Stimulated activated memory B cell treated with anti-CD40 and anti-IgM and Interleukin-4, amounts not matched to agents 10 μg/mL and 1 μg/mL and 100 μg/mL, for 72 hours (primary cell): Measurements from ENCODE around the gene PRDM8.
"Not testable (repeated sequence)": the region's sequence is repeated elsewhere in the genome, so short reads cannot be mapped to it uniquely, and the experiment has no call there.

Experiments
- ATAC-seq: fragments of 150-1000 bp; cut with Tn5 transposase; 2 replicates; pipeline ENCODE4 v1.10.0; 2021
- H3K27ac Mint-ChIP-seq: one replicate; pipeline ENCODE4 v1.8.0; 2022; ENCODE audit warnings: mild to moderate bottlenecking, mixed read lengths
- H3K27me3 Mint-ChIP-seq: one replicate; pipeline ENCODE4 v1.8.0; 2022; ENCODE audit warnings: mixed read lengths
- H3K36me3 Mint-ChIP-seq: one replicate; pipeline ENCODE4 v1.8.0; 2022; ENCODE audit warnings: mixed read lengths
- H3K4me1 Mint-ChIP-seq: one replicate; pipeline ENCODE4 v1.8.0; 2022; ENCODE audit warnings: mixed read lengths
- H3K4me3 Mint-ChIP-seq: one replicate; pipeline ENCODE4 v1.8.0; 2022; ENCODE audit warnings: mild to moderate bottlenecking, moderate library complexity, mixed read lengths
- H3K9me3 Mint-ChIP-seq: one replicate; pipeline ENCODE4 v1.8.0; 2022; ENCODE audit warnings: mixed read lengths

PRDM8 gene

DNA sequence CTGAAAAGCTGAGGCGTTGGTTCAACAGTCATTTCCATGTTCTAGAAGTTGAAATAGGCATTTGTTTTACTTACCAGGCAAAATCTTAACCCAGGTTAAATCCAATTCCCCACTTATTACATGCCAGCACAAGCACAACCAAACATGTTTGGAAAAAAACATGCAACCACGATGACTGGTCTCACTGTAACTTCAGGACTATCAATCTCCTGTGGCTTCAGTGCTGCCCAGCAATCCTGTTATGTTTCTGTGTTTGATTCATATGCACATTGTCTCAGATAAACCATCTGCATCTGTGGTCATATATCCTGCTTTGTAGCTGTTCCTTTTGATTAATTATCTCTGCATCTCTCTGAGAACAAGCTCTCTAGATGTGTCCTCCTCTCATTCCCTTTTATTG is 28.3 kb downstream of the PRDM8 start:
- H3K36me3 Mint-ChIP-seq = no peaks in the 10 kb centered on the region
- H3K4me3 Mint-ChIP-seq = no peak overlapping the region
- no peaks in the 10 kb centered on the region for H3K27me3 Mint-ChIP-seq
- H3K27ac Mint-ChIP-seq = no peak overlapping the region
- H3K4me1 Mint-ChIP-seq = peaks cover 20% of the 10 kb centered on the region
- no peak for ATAC-seq
- no peaks in the 10 kb centered on the region for H3K9me3 Mint-ChIP-seq

DNA sequence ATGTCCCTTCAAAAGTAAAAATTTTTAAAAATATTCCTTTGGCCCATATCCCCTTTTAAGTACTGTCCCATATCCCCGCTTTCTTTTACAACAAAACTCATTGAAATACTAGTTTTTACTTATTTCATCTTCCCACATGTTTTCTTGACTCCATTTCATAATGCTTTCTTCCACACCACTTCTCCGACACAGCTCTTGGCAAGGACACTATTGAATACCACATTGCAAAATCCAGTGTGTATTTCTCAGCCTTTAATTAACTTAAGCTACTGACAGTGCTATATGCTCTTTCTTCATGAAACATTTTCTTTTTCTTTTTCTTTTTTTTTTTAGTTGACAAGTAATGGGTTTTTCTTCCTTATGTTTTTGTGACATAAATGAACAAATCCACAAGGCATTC is 28.8 kb downstream of the PRDM8 start:
- no peaks in the 10 kb centered on the region for H3K9me3 Mint-ChIP-seq
- H3K36me3 Mint-ChIP-seq = no peaks in the 10 kb centered on the region
- ATAC-seq = no peak
- H3K4me3 Mint-ChIP-seq = no peak overlapping the region
- H3K27me3 Mint-ChIP-seq = no peaks in the 10 kb centered on the region
- H3K27ac Mint-ChIP-seq = no peak overlapping the region
- peaks cover 22% of the 10 kb centered on the region for H3K4me1 Mint-ChIP-seq

DNA sequence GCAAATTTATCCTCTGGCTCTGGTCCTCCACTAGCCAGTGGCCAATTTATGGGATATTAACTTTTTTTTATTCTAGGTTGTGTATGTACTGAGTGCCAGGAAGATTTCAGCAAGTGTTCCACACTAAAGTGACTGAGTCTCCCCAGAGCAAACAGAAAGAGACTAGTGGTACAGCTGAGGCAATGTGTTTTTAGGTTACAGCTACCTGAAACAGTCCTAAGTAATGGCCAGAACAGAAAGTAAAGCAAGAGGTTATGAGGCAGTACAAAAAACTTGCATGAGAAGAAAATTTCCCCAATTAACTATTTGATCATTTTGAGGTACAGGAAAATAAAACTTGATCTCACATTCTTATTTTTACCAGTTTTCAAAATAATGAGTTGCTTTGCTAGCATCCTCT is 31.2 kb downstream of the PRDM8 start:
- Mint-ChIP-seq H3K4me1 (peaks cover 22% of the 10 kb centered on the region), H3K36me3 (no peaks in the 10 kb centered on the region), H3K27ac (no peak overlapping the region), H3K9me3 (no peaks in the 10 kb centered on the region), H3K27me3 (peaks cover 4% of the 10 kb centered on the region), H3K4me3 (no peak overlapping the region)
- ATAC-seq = no peak

DNA sequence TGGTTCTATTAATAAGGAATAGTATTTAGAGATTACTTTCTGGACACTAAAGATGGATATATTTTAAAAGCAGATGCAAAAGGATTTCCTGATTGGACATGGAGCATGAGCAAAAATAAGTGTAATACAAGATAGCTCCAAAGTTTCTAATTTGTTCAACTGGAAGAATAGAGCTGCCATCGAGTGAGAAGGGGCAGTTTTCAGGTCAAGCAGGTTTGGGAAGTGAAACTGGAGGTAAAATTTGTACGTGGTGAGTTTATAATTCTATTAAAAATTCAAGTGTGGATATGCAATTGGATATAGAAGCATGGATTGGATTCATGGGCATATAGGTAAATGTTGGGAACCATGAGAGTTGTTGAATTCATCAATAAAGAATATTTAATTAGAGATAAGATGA is 31.8 kb downstream of the PRDM8 start:
- Mint-ChIP-seq H3K4me3 (peak overlapping the region; percentile 36), H3K27ac (no peak overlapping the region), H3K4me1 (peaks cover 22% of the 10 kb centered on the region), H3K27me3 (peaks cover 11% of the 10 kb centered on the region), H3K9me3 (no peaks in the 10 kb centered on the region), H3K36me3 (no peaks in the 10 kb centered on the region)
- no peak for ATAC-seq

DNA sequence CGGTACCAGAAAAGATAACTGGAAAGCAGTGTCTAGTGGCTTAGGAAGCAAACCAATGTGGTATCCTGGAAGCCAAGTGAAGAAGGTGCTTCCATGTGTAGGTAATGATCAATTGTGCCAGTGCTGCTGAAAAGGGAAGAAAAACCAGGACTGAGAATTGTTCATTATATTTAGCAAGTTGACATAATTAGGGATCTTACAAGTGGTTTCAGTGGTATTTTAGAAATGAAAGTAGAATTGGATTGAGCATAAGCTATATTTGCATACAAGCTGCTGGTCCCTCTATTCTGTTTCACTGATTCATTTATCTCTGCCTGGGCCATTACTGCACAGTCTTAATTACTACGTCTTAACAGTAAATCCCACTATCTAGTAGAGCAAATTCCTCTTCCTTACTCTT is 32.3 kb downstream of the PRDM8 start:
- peak; percentile 83 for ATAC-seq
- Mint-ChIP-seq H3K27me3 (peaks cover 12% of the 10 kb centered on the region), H3K9me3 (no peaks in the 10 kb centered on the region), H3K4me3 (peak overlapping the region; percentile 36), H3K27ac (no peak overlapping the region), H3K36me3 (no peaks in the 10 kb centered on the region), H3K4me1 (peaks cover 22% of the 10 kb centered on the region)

DNA sequence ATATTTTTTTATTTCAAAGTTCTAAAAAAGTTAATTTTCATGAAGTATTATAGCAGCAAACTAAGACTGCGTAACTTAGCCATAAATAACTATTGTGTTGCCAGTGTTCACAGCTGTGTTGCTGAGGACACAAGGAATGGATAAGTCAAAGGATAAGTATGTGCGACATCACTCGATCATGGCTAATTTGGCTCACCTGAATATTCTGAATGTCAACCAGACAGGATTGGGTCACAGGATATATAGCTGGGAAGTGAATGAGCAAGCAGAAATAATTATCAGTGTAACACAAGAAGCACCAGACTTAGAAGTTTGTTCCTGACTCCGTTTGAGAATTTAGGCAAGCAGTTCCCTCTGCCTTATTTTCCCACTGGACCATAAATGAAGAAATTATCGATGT is 33.9 kb downstream of the PRDM8 start:
- H3K36me3 Mint-ChIP-seq = no peaks in the 10 kb centered on the region
- no peaks in the 10 kb centered on the region for H3K9me3 Mint-ChIP-seq
- H3K27me3 Mint-ChIP-seq = peaks cover 20% of the 10 kb centered on the region

DNA sequence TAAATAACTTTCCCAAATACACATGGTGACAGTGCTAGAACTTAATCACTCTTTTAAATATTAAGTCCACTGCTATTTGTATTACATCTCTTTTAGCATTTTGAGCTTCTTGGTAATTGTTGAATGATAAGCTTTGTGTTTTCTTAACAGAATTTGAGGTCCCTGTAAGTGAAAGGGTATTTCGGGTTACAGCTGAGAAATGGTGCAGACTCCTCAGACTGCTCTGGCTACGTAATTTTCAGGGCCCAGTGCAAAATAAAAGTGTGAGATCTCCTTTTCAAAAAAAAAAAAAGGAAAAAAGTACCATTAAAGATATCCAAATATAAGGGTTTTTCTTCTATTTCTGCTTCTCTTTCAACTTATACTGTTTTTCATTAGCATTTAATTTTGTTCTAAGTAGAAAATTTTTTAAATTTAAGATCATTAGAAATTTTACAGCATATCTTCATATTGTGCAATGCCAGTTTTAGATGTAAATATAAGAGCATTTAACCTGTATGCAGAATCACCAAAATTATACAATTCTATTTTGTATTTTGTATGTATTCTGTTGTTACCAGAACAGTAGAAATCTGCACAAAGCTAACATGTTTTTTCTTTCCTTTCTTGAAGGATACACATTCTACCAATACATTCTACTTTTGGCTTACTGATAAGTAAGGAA is 35.5 kb downstream of the PRDM8 start:
- H3K4me1 Mint-ChIP-seq = peaks cover 22% of the 10 kb centered on the region
- no peak overlapping the region for H3K4me3 Mint-ChIP-seq
- ATAC-seq = no peak
- H3K27me3 Mint-ChIP-seq = peaks cover 23% of the 10 kb centered on the region
- H3K27ac Mint-ChIP-seq = no peak overlapping the region
- H3K9me3 Mint-ChIP-seq = no peaks in the 10 kb centered on the region
- H3K36me3 Mint-ChIP-seq = no peaks in the 10 kb centered on the region

More for the DNA sequence above, 33.9 kb downstream of the PRDM8 start:
- no peak overlapping the region for H3K27ac Mint-ChIP-seq
- H3K4me1 Mint-ChIP-seq = peaks cover 22% of the 10 kb centered on the region
- no peak for ATAC-seq
- H3K4me3 Mint-ChIP-seq = no peak overlapping the region

DNA sequence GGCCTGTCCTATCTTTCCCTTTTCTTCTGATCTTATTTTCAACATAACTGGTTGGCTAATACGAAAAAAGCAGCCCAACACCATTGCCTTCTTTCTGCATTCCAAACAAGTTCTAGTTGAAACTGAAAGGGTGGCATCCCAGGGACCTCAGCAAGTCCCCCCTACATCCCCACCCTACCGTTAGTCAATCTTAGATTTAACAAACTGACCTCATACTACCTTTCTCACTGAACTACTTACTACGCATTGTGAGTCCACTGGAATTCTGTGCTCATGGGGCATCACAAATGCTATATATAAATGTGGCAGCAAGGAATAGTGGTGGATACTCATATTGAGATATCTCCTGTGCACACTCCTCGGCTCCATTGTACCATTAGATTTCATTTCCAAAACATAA is 36.1 kb downstream of the PRDM8 start:
- ATAC-seq = no peak
- Mint-ChIP-seq H3K36me3 (no peaks in the 10 kb centered on the region), H3K4me3 (no peak overlapping the region), H3K27me3 (peaks cover 23% of the 10 kb centered on the region), H3K9me3 (no peaks in the 10 kb centered on the region), H3K4me1 (peaks cover 22% of the 10 kb centered on the region), H3K27ac (no peak overlapping the region)

DNA sequence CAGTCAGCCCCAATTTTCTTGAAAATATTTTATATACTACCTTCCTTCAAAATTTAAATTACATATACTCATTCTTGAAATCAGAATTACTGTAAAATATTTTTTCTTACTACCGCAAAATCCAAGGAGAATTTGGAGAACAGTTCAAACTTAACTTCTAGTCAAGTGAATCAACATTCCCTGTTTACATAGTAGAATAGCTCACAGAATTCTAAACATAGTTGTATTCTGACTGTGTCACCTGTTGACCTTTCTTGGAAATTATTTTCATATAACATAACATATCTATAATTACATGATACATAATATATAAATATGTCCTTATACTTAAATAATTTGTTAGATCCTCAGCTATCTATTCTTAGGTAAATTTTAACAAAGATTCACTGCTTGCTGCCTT is 38.1 kb downstream of the PRDM8 start:
- no peak overlapping the region for H3K27ac Mint-ChIP-seq
- no peaks in the 10 kb centered on the region for H3K36me3 Mint-ChIP-seq
- no peak overlapping the region for H3K4me3 Mint-ChIP-seq
- no peak for ATAC-seq
- no peaks in the 10 kb centered on the region for H3K9me3 Mint-ChIP-seq
- peaks cover 23% of the 10 kb centered on the region for H3K27me3 Mint-ChIP-seq
- peaks cover 3% of the 10 kb centered on the region for H3K4me1 Mint-ChIP-seq

DNA sequence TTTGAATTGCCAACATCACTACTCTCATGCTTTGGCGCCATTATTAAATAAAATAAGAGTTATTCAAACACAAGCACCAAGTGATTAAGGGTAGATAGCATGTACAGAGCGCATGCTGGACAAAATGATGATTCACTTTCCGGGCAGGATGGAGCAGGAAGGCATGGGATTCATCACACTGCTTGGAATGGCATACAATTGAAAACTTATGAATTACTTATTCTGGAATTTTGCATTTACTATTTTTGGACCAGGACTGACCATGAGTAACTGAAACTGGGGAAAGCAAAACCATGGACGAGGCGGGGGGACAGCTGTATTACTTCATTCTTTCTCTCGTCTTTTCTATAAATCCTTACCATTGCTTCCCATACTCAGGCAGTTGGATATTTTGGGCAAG is 40.7 kb downstream of the PRDM8 start:
- Mint-ChIP-seq H3K27me3 (peaks cover 23% of the 10 kb centered on the region), H3K4me3 (no peak overlapping the region), H3K9me3 (no peaks in the 10 kb centered on the region), H3K27ac (no peak overlapping the region), H3K4me1 (no peaks in the 10 kb centered on the region), H3K36me3 (no peaks in the 10 kb centered on the region)
- ATAC-seq = no peak

DNA sequence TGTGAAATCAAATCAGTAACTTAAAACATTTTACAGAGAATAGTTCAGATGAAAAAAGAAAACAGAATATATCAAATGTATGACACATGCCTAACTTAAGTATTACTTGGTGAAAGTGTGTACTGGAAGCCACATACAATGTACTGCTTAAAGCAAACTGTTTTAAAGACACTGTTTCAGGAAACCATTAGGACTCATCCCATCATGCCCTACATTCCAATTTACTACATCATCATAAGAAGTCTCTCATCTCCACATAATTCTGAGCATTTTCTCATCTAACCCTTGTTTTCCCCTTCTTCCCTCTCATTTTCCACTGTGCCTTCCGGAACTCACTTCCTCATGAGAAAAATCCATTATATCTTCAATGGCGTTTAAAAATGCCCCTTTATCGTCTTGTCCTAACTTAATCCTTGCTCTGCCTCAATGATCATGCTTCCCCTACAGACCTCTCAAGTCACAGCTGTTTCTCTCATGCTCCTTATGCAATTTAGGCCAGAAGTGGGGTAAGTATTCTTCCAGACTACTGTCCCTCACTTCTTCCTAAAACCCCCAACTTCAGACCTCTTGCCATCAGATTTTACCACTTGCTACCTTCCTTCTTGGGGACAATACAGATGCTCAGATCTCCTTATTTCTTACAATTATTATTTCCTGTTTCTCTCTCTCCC is 42.3 kb downstream of the PRDM8 start:
- no peaks in the 10 kb centered on the region for H3K4me1 Mint-ChIP-seq
- H3K9me3 Mint-ChIP-seq = no peaks in the 10 kb centered on the region
- no peaks in the 10 kb centered on the region for H3K36me3 Mint-ChIP-seq
- ATAC-seq = no peak
- H3K27ac Mint-ChIP-seq = no peak overlapping the region
- no peak overlapping the region for H3K4me3 Mint-ChIP-seq
- peaks cover 26% of the 10 kb centered on the region for H3K27me3 Mint-ChIP-seq

DNA sequence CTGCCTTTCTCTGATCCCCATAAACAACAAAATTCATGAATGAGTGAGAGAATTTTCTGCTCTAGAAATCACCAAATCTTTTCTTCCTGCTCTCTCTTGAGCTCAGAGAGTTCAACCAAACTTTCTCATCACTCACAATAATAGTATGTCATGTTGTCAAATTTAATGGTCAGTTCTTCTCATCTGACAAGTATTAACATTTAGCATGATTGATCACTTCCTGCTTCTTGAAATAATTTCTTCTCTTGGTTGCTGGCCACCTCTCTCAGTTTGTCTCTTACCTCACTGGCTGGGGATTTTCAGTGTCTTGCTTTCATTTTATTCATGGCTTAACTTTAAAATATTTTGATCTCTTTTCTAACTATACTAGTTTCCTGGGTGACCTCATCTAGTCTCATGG is 43.7 kb downstream of the PRDM8 start:
- peaks cover 23% of the 10 kb centered on the region for H3K27me3 Mint-ChIP-seq
- H3K36me3 Mint-ChIP-seq = no peaks in the 10 kb centered on the region
- no peak for ATAC-seq
- no peak overlapping the region for H3K27ac Mint-ChIP-seq
- H3K9me3 Mint-ChIP-seq = no peaks in the 10 kb centered on the region
- no peak overlapping the region for H3K4me3 Mint-ChIP-seq
- no peaks in the 10 kb centered on the region for H3K4me1 Mint-ChIP-seq

DNA sequence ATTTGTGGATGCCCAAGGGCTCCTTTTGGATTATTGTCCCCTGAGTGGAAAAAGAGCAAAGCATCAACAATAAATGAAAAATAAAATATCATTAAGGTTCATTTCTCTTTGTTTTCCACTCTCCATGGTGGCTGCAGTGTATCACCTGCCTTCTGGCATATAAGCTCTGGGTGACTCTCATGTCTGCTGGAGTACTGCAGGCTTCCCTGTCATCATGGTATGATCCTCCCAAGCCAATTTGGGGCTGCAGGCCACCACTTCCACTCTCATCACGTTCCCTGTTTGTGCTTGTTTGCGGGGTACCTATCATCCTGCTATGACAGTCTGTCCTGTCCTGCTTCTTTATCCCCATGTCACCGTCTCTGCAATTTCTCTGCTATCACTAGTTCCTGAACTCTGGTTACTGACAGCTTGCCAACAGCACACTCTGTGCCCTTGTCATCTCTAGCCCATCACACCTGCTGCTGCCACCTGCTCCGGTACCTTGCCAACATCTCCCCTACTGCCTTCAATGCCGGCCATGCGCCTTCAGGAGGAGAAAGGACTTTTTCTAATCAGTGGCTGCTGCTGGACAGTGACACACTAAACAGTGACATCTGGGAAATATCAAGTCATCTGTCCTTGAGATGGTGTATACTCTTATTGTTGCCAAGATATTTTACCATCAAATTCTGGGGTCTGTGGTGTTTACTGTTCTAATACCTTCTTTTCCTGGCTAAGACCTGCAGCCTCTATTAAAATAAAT is 46.1 kb downstream of the PRDM8 start:
- Mint-ChIP-seq H3K4me1 (no peaks in the 10 kb centered on the region), H3K27me3 (peaks cover 25% of the 10 kb centered on the region), H3K9me3 (no peaks in the 10 kb centered on the region), H3K27ac (no peak overlapping the region), H3K36me3 (no peaks in the 10 kb centered on the region), H3K4me3 (no peak overlapping the region)
- ATAC-seq = no peak

DNA sequence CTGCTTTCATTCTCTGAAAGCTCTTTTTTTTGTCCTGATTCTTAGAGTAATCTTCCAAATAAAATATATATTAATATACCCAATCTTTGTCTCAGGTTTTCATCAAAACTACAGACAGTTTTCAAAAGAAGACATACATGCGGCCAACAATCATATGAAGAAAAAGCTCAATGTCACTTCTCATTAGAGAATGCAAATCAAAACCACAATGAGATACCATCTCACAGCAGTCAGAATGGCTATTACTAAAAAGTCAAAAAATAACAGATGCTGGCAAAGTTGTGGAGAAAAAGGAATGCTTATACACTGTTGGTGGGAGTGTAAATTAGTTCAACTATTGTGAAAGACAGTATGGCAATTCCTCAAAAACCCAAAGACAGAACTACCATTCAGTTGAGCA is 50.2 kb downstream of the PRDM8 start:
- H3K27me3 Mint-ChIP-seq = peaks cover 25% of the 10 kb centered on the region
- H3K9me3 Mint-ChIP-seq, H3K4me3 Mint-ChIP-seq, H3K4me1 Mint-ChIP-seq, H3K27ac Mint-ChIP-seq, ATAC-seq, H3K36me3 Mint-ChIP-seq: not testable (repeated sequence)

DNA sequence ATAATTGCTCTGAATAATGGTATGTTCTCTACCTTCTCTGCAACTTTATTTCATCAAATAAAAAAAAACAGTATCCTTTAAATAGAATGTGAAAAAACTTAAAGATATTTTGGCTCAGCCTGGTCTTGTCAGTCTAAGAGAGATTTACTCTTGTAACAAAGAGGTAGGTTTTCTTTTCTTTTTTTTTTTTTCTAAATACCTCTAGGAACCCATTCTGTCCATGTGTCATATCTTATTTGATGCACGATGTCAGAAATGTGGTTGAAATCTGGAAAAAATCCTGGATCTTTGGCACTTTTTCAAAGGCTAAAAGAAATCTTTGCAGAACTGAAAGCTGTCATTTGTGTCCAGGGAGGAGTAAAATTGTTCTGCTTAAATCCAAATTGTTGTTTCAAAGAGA is 51.8 kb downstream of the PRDM8 start:
- no peak overlapping the region for H3K27ac Mint-ChIP-seq
- peaks cover 14% of the 10 kb centered on the region for H3K27me3 Mint-ChIP-seq
- H3K4me1 Mint-ChIP-seq = peaks cover 5% of the 10 kb centered on the region
- H3K9me3 Mint-ChIP-seq = no peaks in the 10 kb centered on the region
- H3K4me3 Mint-ChIP-seq = no peak overlapping the region
- no peaks in the 10 kb centered on the region for H3K36me3 Mint-ChIP-seq
- no peak for ATAC-seq

DNA sequence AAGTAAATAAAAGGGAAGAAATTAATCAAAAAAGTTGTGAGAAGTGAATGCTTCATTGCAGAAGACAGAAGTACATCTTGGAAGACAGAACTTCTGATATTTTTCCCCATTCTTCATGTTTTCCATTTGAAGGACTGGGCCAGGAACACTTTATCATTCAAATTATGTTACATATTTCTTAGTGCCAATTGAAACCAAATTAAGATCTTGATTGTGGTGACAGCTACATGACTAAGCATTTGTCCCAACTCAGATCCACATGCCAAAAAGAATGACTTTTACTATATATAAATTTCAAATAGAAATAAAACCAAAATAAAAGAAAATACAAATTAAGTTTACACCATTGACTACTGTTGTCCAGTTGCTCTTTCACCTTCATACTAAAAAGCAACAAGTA is 55.1 kb downstream of the PRDM8 start:
- H3K36me3 Mint-ChIP-seq = no peaks in the 10 kb centered on the region
- peaks cover 25% of the 10 kb centered on the region for H3K27me3 Mint-ChIP-seq
- no peak overlapping the region for H3K27ac Mint-ChIP-seq
- no peak for ATAC-seq
- peaks cover 5% of the 10 kb centered on the region for H3K4me1 Mint-ChIP-seq
- H3K4me3 Mint-ChIP-seq = no peak overlapping the region
- H3K9me3 Mint-ChIP-seq = no peaks in the 10 kb centered on the region
